ENCODE results near the gene FCGR2B. TPM values are rescaled to one million over a fixed set of nuclear protein-coding genes. Genes with fewer than 3 reads are reported as not detected.
"Not testable (repeated sequence)": the region's sequence is repeated elsewhere in the genome, so short reads cannot be mapped to it uniquely, and the experiment has no call there.

FCGR2B gene
- total and polyA plus RNA-seq, 12 donors: 2.1 to 32.1 (median 17.7) TPM

GRCh38 chr1:161630128-161630742 is 32.7 kb upstream of the FCGR2B start:
- DNase-seq; H3K9me3 ChIP-seq (replicated peaks in 1 of 3): not testable (repeated sequence)

GRCh38 chr1:161631076-161631475 is 31.9 kb upstream of the FCGR2B start, which contains the start of gene FCGR3B:
Gene FCGR3B, minus strand, starts transcription at chr1:161631176. Its CDS starts 82 bp downstream, at chr1:161631094.
- 80 to 89% (median 80%) methylated on average over 1 to 4 of the region's 4 CpGs for WGBS, 4 donors
- H3K27me3 ChIP-seq: no peaks in the 10 kb centered on the region
- intact Hi-C loops (cut with DNase I): no loop called here
- no peaks in the 10 kb centered on the region for H3K4me1 ChIP-seq (replicated peaks in 1 of 2)
- no peak for DNase-seq
- H3K4me3 ChIP-seq: no peak within 1 kb of the TSS
- TF ChIP-seq POLR2A (IDR thresholded peaks at IDR 0.05) (no peak), CTCF (IDR thresholded peaks at IDR 0.05) (no peak)
- no peaks in the 10 kb centered on the region for H3K9me3 ChIP-seq (replicated peaks in 1 of 3)
- H3K27ac ChIP-seq: no peak within 1 kb of the TSS
- no peaks in the 10 kb centered on the region for H3K36me3 ChIP-seq (replicated peaks in 1 of 2)

More at GRCh38 chr1:161630128-161630742, 32.7 kb upstream of the FCGR2B start:
- H3K27me3 ChIP-seq; H3K27ac ChIP-seq; intact Hi-C loops (cut with DNase I); H3K4me3 ChIP-seq; H3K4me1 ChIP-seq (replicated peaks in 1 of 2); H3K36me3 ChIP-seq (replicated peaks in 1 of 2): not testable (repeated sequence)
- WGBS, 4 donors: 72 to 92% (median 75%) methylated on average over 1 of the region's 2 CpGs; no CpG with 5 or more reads in 1 of the 4 donors

- H3K36me3 ChIP-seq (replicated peaks in 1 of 2); DNase-seq; intact Hi-C loops (cut with DNase I); H3K27me3 ChIP-seq; H3K9me3 ChIP-seq (replicated peaks in 1 of 3); H3K27ac ChIP-seq; H3K4me1 ChIP-seq (replicated peaks in 1 of 2); H3K4me3 ChIP-seq: not testable (repeated sequence)
- WGBS, 4 donors: 51 to 80% (median 71%) methylated on average over 1 to 2 of the region's 2 CpGs
Observed at GRCh38 chr1:161634993-161635392, 27.9 kb upstream of the FCGR2B start.

- H3K4me3 ChIP-seq; H3K27ac ChIP-seq; H3K9me3 ChIP-seq (replicated peaks in 1 of 3); intact Hi-C loops (cut with DNase I); H3K27me3 ChIP-seq; H3K36me3 ChIP-seq (replicated peaks in 1 of 2); H3K4me1 ChIP-seq (replicated peaks in 1 of 2); DNase-seq: not testable (repeated sequence)
- 40 to 80% (median 57%) methylated on average over 1 of the region's 1 CpG; no CpG with 5 or more reads in 1 of the 4 donors for WGBS, 4 donors
Observed at GRCh38 chr1:161636189-161636782, 26.7 kb upstream of the FCGR2B start.

- H3K4me3 ChIP-seq; intact Hi-C loops (cut with DNase I); H3K27me3 ChIP-seq; DNase-seq; H3K36me3 ChIP-seq (replicated peaks in 1 of 2); H3K9me3 ChIP-seq (replicated peaks in 1 of 3); H3K27ac ChIP-seq; H3K4me1 ChIP-seq (replicated peaks in 1 of 2): not testable (repeated sequence)
- whole genome bisulfite sequencing, 4 donors: 72 to 89% (median 81%) methylated on average over 3 of the region's 3 CpGs
Observed at GRCh38 chr1:161636976-161637375, 26.0 kb upstream of the FCGR2B start.

- 60 to 76% (median 67%) methylated on average over 1 to 5 of the region's 6 CpGs; no CpG with 5 or more reads in 1 of the 4 donors for WGBS, 4 donors
- DNase-seq; intact Hi-C loops (cut with DNase I): not testable (repeated sequence)
Observed at GRCh38 chr1:161638251-161638993, 24.5 kb upstream of the FCGR2B start.

GRCh38 chr1:161639203-161639602 is 23.7 kb upstream of the FCGR2B start:
- H3K27me3 ChIP-seq; H3K4me1 ChIP-seq (replicated peaks in 1 of 2); H3K9me3 ChIP-seq (replicated peaks in 1 of 3); H3K36me3 ChIP-seq (replicated peaks in 1 of 2); H3K4me3 ChIP-seq; H3K27ac ChIP-seq; DNase-seq; intact Hi-C loops (cut with DNase I): not testable (repeated sequence)
- WGBS, 4 donors: 60 to 80% (median 74%) methylated on average over 1 to 2 of the region's 2 CpGs

More at GRCh38 chr1:161638251-161638993, 24.5 kb upstream of the FCGR2B start:
- not testable (repeated sequence) for H3K27me3 ChIP-seq; H3K27ac ChIP-seq; H3K4me3 ChIP-seq; H3K4me1 ChIP-seq (replicated peaks in 1 of 2); H3K9me3 ChIP-seq (replicated peaks in 1 of 3); H3K36me3 ChIP-seq (replicated peaks in 1 of 2)

- H3K27me3 ChIP-seq; DNase-seq; H3K36me3 ChIP-seq (replicated peaks in 1 of 2); H3K4me1 ChIP-seq (replicated peaks in 1 of 2); H3K4me3 ChIP-seq; intact Hi-C loops (cut with DNase I); H3K27ac ChIP-seq; H3K9me3 ChIP-seq (replicated peaks in 1 of 3): not testable (repeated sequence)
- WGBS, 4 donors: 75 to 100% (median 86%) methylated on average over 1 of the region's 1 CpG; no CpG with 5 or more reads in 1 of the 4 donors
Observed at GRCh38 chr1:161642697-161643096, 20.2 kb upstream of the FCGR2B start.

GRCh38 chr1:161643481-161644208 is 19.3 kb upstream of the FCGR2B start:
- H3K4me3 ChIP-seq; H3K9me3 ChIP-seq (replicated peaks in 1 of 3); DNase-seq; H3K4me1 ChIP-seq (replicated peaks in 1 of 2); intact Hi-C loops (cut with DNase I); H3K27me3 ChIP-seq; H3K36me3 ChIP-seq (replicated peaks in 1 of 2): not testable (repeated sequence)
- peak overlapping the region in 1 of 5 donors; percentile 58 for H3K27ac ChIP-seq
- 56 to 81% (median 63%) methylated on average over 3 to 5 of the region's 5 CpGs for WGBS, 4 donors
